ENCODE data around the gene GARIN5B. TPM values are rescaled to one million over a fixed set of nuclear protein-coding genes. Genes with fewer than 3 reads are reported as not detected.

Gene GARIN5B
- total RNA-seq, result not detected in 2 replicates

GRCh38 chr19:55362990-55363716, at the start of gene GARIN5B:
TSS of gene GARIN5B (minus strand) at chr19:55363260. CDS start at chr19:55363066, 194 bp downstream.

GRCh38 chr19:55407550-55407799, 44.4 kb upstream of the GARIN5B start, which contains the start of gene UBE2S:
TSS of gene UBE2S (minus strand) at chr19:55407788. CDS start at chr19:55407589, 199 bp downstream.

GRCh38 chr19:55385724-55386492, 22.8 kb upstream of the GARIN5B start, which contains the start of gene RPL28:
TSS of gene RPL28 (plus strand) at chr19:55385932. CDS start at chr19:55386358, 426 bp downstream.

GRCh38 chr19:55384131-55384919, 21.3 kb upstream of the GARIN5B start, which contains the start of gene TMEM238:
TSS of gene TMEM238 (minus strand) at chr19:55384292. CDS start at chr19:55384259, 33 bp downstream.

GRCh38 chr19:55376241-55376933, 13.3 kb upstream of the GARIN5B start, which contains the start of gene TMEM190:
TSS of gene TMEM190 (plus strand) at chr19:55376826. CDS start at chr19:55376854, 28 bp downstream.

GRCh38 chr19:55370305-55370988, 7.4 kb upstream of the GARIN5B start, which contains the start of gene IL11:
TSS of gene IL11 (minus strand) at chr19:55370463. CDS start at chr19:55370310, 153 bp downstream.

GRCh38 chr19:55354698-55355212, 8.3 kb downstream of the GARIN5B start, which contains the start of gene COX6B2:
TSS of gene COX6B2 (minus strand) at chr19:55354719. CDS start at chr19:55354521, 198 bp downstream.

GRCh38 chr19:55339105-55339888, 23.8 kb downstream of the GARIN5B start, which contains the start of gene KMT5C:
TSS of gene KMT5C (plus strand) at chr19:55339876. CDS start at chr19:55341937, 2,061 bp downstream.

GRCh38 chr19:55325172-55325571, 37.9 kb downstream of the GARIN5B start, which contains the start of gene TMEM150B:
TSS of gene TMEM150B (minus strand) at chr19:55325341. CDS start at chr19:55321036, 4,305 bp downstream.

Other genes starting within 250 kb of the GARIN5B start
- 23.5 and 25.8 TPM in 2 replicates for gene PPP1R12C, start 245.6 kb downstream of the GARIN5B start, total RNA-seq
- gene TNNT1, start 214.1 kb downstream of the GARIN5B start, total RNA-seq, result 0.77 and 0.87 TPM in 2 replicates
- gene TNNI3, start 205.5 kb downstream of the GARIN5B start, total RNA-seq, result not detected in 2 replicates
- gene DNAAF3, start 196.6 kb downstream of the GARIN5B start, total RNA-seq, result 0.34 and 0.65 TPM in 2 replicates
- gene SYT5, start 183.0 kb downstream of the GARIN5B start, total RNA-seq, result under 0.01 TPM in 1 of 2 replicates, not detected in the other
- gene PTPRH, start 153.8 kb downstream of the GARIN5B start, total RNA-seq, result 0.09 and 0.33 TPM in 2 replicates
- 0.33 and 1.0 TPM in 2 replicates for gene TMEM86B, start 134.5 kb downstream of the GARIN5B start, total RNA-seq
- 16.4 and 18.0 TPM in 2 replicates for gene PPP6R1, start 104.2 kb downstream of the GARIN5B start, total RNA-seq
- 18.6 and 19.6 TPM in 2 replicates for gene HSPBP1, start 83.2 kb downstream of the GARIN5B start, total RNA-seq
- 0.65 and 0.77 TPM in 2 replicates for gene BRSK1, start 79.3 kb downstream of the GARIN5B start, total RNA-seq
- not detected in 2 replicates for gene TMEM150B, start 37.9 kb downstream of the GARIN5B start, total RNA-seq
- gene KMT5C, start 23.4 kb downstream of the GARIN5B start, total RNA-seq, result 3.2 and 3.3 TPM in 2 replicates
- not detected in 2 replicates for gene COX6B2, start 8.5 kb downstream of the GARIN5B start, total RNA-seq
- 0.33 TPM in 1 of 2 replicates, not detected in the other for gene IL11, start 7.2 kb upstream of the GARIN5B start, total RNA-seq
- gene TMEM190, start 13.6 kb upstream of the GARIN5B start, total RNA-seq, result not detected in 2 replicates
- gene TMEM238, start 21.0 kb upstream of the GARIN5B start, total RNA-seq, result 0.17 and 0.22 TPM in 2 replicates
- 177 and 193 TPM in 2 replicates for gene RPL28, start 22.7 kb upstream of the GARIN5B start, total RNA-seq
- gene UBE2S, start 44.5 kb upstream of the GARIN5B start, total RNA-seq, result 23.0 and 32.1 TPM in 2 replicates
- gene SHISA7, start 80.0 kb upstream of the GARIN5B start, total RNA-seq, result not detected in 2 replicates
- 55.3 and 66.8 TPM in 2 replicates for gene ISOC2, start 98.4 kb upstream of the GARIN5B start, total RNA-seq
- not detected in 2 replicates for gene C19orf85, start 101.5 kb upstream of the GARIN5B start, total RNA-seq
- 0.43 and 0.76 TPM in 2 replicates for gene ZNF628, start 113.4 kb upstream of the GARIN5B start, total RNA-seq
- gene NAT14, start 121.9 kb upstream of the GARIN5B start, total RNA-seq, result 7.9 and 8.8 TPM in 2 replicates
- gene SSC5D, start 125.2 kb upstream of the GARIN5B start, total RNA-seq, result under 0.01 TPM in 2 replicates
- gene SBK2, start 173.9 kb upstream of the GARIN5B start, total RNA-seq, result not detected in 2 replicates
- gene SBK3, start 182.3 kb upstream of the GARIN5B start, total RNA-seq, result 0.22 and 0.26 TPM in 2 replicates
- 1.8 and 2.4 TPM in 2 replicates for gene ZNF579, start 217.6 kb upstream of the GARIN5B start, total RNA-seq
- 2.2 and 2.7 TPM in 2 replicates for gene FIZ1, start 236.3 kb upstream of the GARIN5B start, total RNA-seq
- 7.9 and 11.4 TPM in 2 replicates for gene ZNF524, start 237.0 kb upstream of the GARIN5B start, total RNA-seq
- 0.54 and 0.60 TPM in 2 replicates for gene ZNF865, start 242.4 kb upstream of the GARIN5B start, total RNA-seq